Right lobe of liver (tissue), 4 donors: Measurements from ENCODE around the gene SLC25A17.

Experiments
- CTCF ChIP-seq, 4 donors: fragments of 200-600 bp in 3 of 4; fragments of 450-650 bp in 1 of 4; IDR thresholded peaks; one replicate each; pipeline versions ENCODE4 v1.5.1 to v1.8.0; 2016 to 2022; ENCODE audit warnings: antibody characterized with exemption in 4 of 4, mild to moderate bottlenecking in 2 of 4
- POLR2A ChIP-seq: fragments of 450-650 bp; IDR thresholded peaks from one replicate; pipeline ENCODE4 v1.6.1; 2017; ENCODE audit warnings: antibody characterized with exemption, mild to moderate bottlenecking
- donor health status: DM: no; HTN: no; CAD: no.
- donor health status: DM: no; HTN: no; CAD: no.
- donor health status: DM: no; HTN: yes; CAD: no.

- no peak for TF ChIP-seq CTCF (IDR thresholded peaks at IDR 0.05)
- no peak for TF ChIP-seq POLR2A
Measured at GRCh38 chr22:40746428-40747220, 72.5 kb downstream of the SLC25A17 start.
